NCI-H1105 (cell line): ENCODE measurements around the gene ATP5ME.
"Not testable (repeated sequence)": the region's sequence is repeated elsewhere in the genome, so short reads cannot be mapped to it uniquely, and the experiment has no call there.

Experiments used
- DNase-seq: peaks from one replicate; lab custom pipeline; 2025; lab: John Stamatoyannopoulos, UW

Gene ATP5ME

GRCh38 chr4:704971-705277 is 30.8 kb upstream of the ATP5ME start:
- DNase-seq: no peak

DNA sequence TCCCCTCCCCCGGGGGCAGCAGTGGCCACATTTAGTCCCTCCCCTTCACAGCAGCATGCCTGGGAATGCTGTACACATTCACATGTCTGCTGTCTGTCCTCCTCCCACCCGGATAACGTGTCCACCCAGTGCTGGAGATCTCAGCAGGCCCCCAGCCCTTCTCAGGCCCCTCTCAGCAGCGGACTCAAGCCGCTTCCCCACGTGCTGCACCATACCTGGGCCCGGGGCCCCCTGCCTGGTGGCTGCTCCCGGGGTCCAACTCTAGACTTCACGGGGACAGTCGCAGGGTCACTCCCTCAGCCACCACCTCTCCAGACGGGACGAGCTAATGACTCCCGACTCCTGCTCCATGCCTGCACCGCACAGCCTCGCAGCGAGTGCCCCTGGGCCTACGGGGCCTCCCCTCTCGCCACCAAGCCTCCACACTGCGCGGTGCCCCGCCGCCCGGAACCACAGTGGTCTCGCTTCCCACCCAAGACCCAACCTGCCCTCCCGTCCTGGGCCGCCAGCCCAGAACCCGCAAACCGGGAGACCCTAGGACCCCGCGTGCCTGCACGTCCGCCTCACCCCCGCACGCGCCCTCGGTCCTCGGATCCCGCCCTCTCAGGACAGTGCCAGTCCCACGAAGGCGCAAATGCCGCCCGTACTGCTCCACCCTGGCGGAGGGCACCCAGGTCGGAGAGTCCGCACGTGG is 30.3 kb upstream of the ATP5ME start:
- no peak for DNase-seq

- no peak for DNase-seq
Measured at GRCh38 chr4:703336-704197, 29.5 kb upstream of the ATP5ME start.

- DNase-seq: no peak
Measured at GRCh38 chr4:702618-703048, 28.6 kb upstream of the ATP5ME start.

DNA sequence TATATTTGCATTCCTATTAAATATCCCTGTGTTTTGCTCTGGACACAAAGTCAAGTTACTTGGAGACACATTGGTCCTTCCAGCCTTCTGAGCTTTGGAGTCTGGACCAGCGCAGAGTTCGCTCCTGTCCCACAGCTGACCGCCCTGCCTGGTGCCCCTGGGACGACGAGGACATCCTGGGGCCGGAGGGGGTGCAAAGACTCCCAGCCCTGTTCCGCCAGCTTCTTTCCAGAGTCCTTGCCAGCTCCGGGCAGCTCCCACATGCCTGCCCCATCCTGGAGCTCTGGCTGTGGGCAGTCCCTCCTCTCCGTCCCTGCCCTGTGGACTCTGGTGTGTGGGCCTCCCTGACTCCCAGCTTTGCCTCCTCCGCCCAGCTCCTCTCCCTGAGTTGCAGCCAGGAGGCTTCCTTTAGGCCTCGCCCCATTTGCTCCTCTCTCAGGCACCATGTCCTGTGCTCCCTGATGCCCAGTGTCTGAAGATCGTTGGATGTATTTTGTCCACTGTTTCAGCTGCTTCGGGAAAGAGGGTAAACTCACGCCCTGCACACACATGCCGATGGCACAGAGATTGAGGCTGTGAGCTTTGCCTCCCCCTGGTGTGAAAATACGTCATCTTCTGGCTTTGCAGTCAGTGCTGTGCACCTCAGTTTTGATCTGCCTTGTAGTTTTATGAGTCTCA is 26.6 kb upstream of the ATP5ME start:
- DNase-seq: no peak

DNA sequence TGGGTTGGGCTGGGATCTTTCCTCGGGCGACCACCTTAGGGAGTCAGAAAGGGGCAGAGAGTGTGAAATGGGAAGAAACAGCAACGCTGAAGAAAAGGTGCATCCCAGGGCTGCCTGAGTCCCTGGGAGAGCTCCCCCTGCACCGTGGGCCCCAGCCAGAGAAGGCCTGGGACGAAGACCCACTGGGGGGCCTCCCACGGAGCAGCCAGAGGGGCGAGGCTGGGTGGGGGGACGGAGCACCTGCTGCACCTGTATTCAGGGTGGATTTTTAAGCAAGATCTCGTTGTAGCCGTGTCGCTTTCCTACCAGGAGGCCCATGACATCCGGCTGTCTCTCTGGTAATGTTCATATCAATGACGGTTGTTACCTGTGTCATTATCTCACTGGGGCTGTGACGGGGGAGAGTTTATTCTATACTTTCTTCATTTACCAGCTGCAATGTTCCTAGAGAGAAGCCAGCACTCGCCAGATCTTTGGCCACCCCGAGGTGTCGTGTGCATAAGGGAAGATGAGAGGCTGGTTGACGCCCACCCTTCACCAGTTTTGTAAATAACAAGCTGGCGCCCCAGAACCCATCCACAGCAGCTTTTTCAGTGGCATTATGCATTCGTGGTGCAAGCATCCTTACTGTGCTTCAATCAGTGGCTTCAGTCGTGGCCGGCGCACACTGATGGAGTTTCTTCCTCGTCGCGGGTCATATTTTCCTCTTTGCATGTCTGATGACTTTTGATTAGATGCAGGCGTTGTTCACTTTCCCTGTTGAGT is 25.9 kb upstream of the ATP5ME start:
- DNase-seq: no peak

DNA sequence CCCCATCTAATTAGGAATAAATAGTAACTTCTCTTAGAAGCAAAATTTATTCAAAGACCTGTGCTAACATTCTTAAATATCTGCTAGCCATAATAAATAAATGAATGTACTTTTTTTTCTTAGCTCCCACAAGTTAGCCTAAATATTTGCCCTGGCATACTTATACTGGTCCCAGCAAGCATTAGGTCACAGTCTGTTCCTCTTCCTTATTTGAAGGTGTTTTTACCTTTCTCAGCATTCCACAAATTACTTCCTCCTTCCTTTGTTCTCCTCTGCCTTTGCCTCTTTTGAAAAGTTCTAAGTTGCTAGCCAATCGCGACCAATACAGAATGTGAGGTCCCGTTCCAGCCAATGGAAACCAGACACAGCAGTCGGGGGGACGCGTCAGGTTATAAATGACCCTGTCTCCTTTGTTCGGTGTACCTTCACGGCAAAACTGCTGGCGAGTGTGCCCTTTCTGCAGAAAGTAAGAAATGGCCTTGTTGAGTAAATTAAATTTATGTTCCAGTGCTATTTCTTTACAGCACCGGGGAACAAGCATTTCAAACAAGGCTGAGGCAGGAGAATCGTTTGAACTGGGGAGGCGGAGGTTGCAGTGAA is 20.4 kb upstream of the ATP5ME start:
- not testable (repeated sequence) for DNase-seq

- no peak for DNase-seq
Measured at GRCh38 chr4:692771-693554, 18.9 kb upstream of the ATP5ME start.

- DNase-seq: no peak
Measured at GRCh38 chr4:689723-690122, 15.6 kb upstream of the ATP5ME start.

GRCh38 chr4:688854-689681 is 15.0 kb upstream of the ATP5ME start, which contains the start of gene SLC49A3:
TSS of gene SLC49A3 (minus strand) at chr4:689151. CDS start at chr4:689127, 24 bp downstream.
- DNase-seq: no peak

DNA sequence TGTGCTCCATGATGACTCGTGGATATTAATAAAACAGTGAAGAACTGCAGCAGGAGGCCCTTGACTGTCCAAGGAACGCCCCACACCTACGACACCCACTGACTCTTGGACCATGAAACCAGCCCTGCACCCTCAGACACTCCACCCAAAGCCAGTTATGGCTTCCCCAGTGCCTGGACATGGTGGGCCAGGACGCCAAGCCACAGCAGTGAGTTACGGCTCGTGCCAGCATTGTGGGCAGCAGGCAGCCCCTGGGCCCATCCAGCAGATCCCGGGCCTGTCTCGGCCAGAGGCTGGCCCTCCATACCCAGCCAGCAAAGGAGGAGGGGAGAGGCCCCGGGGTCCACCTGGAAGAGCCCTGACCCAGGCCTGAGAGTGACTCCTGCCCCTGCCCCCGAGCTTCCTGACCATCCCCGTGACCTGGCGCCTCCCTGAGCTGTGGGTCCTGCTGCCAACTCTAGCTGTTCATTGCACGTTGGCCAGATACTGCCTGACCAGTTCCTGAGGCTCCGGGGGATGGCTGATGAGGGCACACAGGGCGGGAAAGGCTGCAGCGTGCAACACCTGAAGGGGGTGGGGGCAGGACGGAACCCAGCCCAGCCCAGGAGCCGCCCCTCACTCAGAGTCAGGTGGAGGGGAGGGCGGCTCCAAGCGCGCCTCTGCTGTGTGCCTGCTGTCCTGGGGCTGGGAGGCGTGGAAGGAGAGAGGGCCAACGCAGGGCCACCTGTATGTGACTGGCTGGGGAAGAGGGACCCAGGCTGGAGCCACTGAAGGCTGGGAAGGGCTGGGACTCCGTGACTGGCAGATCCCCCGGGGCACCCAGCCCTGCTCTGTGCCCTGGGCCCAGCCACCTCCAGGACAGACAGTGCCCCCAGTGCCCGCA is 14.1 kb upstream of the ATP5ME start:
- DNase-seq: no peak

- no peak for DNase-seq
Measured at GRCh38 chr4:687048-687970, 13.2 kb upstream of the ATP5ME start.

DNA sequence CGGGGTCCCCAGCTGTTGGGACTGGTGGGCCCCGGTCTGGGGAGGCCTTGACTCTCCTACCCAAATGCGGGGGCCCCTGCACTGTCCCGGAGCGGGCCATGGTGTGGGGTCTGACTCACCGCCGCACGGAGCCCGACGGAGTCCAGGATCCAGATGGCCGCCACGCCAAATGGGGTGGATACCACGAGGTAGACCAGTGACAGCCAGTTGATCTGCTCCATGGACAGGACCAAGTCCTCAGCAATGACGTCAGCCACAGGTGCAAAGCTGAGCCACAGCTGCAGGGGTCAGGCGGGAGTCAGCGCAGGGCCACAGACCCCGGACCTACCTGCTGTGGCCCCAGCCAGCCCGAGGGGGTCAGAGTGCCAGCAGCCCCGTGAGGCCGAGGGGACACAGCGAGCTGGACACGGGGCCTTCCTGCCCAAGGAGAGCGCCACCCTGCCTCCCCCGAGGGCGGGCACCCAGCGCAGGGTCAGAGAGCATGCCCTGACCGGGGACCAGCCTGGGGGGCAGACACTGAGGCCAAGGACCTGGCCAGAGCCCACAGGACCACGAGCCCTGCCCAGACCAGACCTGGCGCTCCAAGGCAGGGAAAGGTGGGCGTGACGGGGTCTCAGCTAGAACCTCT is 12.5 kb upstream of the ATP5ME start:
- DNase-seq: no peak

DNA sequence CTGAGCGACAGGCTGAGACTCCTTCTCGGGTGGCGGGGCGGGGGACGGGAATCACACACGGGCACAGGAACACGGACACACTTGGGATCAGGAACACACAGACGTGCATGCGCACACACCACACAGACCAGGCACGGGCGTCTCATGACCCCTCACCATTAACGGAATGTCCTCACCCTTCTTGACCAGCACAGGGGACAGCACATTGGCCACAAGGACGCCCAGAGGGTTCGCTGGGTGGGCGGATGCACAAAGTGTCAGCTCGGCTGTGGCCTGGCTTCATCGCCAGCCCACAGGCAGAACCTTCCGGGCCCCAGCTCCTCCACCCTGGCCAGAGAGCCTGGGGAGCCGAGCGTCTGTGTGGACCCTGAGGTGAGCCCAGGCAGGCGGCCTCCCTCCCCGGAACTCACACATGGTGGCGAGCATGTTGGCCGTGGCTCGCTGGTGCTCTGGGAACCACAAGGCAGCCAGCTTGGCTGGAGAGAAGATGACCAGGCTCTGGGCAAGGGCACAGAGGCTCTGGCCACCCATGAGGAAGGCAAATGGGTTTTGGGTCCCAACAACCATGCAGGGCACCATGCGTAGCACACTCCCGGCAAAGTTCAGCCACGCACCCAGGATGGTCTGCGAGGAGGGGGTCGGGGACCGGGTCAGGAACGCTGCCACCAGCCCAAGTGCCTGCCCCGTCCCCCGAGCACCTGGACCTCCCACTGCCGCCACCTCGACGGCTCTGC is 11.8 kb upstream of the ATP5ME start:
- DNase-seq: no peak

GRCh38 chr4:684623-685327 is 10.7 kb upstream of the ATP5ME start:
- DNase-seq: no peak

DNA sequence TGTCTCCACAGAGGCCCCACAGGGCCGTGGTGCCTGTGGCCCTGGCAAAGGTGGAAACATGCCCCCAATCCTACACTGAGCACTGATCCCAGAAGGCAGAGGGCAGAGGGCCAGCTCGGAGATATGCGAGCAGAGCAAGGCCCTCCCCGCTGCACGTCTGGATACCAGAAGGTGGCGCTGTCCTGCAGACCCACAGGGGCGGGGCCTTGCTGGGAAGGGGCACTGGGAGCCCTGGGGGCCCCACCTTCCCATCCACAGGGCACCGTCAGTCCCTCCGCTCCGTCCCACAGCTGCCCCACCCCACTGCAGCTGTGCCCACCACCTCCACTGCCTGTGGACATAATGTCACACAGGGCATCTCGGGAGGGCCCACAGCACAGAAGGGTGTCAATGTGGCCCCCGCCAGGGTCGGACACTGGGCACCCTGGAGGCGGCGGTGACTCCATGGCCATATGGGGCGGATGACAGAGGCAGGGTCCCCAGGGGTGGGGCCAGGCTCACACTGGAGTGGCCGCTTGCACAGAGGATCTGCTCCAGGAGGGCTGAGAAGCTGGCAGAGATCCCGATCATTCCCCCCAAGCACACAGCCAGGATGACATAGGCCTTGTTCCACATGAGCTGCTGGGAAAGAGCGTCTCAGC is 10.0 kb upstream of the ATP5ME start:
- DNase-seq: no peak
